ENCODE results near the gene WDR70. TPM values are rescaled to one million over a fixed set of nuclear protein-coding genes. Genes with fewer than 3 reads are reported as not detected.

Gene WDR70
- total RNA-seq, 4 donors from 2014 or later, result 30.3 to 33.6 (median 32.6) TPM

GRCh38 chr5:37710965-37711364 is 331.8 kb downstream of the WDR70 start:
- no peak for TF ChIP-seq CTCF (IDR thresholded peaks at IDR 0.05; ENCODE audit: low read depth)

GRCh38 chr5:37712750-37713149 is 333.6 kb downstream of the WDR70 start:
- no peak for TF ChIP-seq CTCF (IDR thresholded peaks at IDR 0.05; ENCODE audit: low read depth)

GRCh38 chr5:37714756-37715155 is 335.6 kb downstream of the WDR70 start:
- no peak for TF ChIP-seq CTCF (IDR thresholded peaks at IDR 0.05; ENCODE audit: low read depth)

- no peak for TF ChIP-seq CTCF (IDR thresholded peaks at IDR 0.05; ENCODE audit: low read depth)
These were observed 336.2 kb downstream of the WDR70 start for GRCh38 chr5:37715361-37715760.

GRCh38 chr5:37715992-37716391 is 336.9 kb downstream of the WDR70 start:
- TF ChIP-seq CTCF (IDR thresholded peaks at IDR 0.05; ENCODE audit: low read depth), result no peak

- TF ChIP-seq CTCF (IDR thresholded peaks at IDR 0.05; ENCODE audit: low read depth), result no peak
These were observed 337.3 kb downstream of the WDR70 start for GRCh38 chr5:37716405-37716804.

- no peak for TF ChIP-seq CTCF (IDR thresholded peaks at IDR 0.05; ENCODE audit: low read depth)
These were observed 338.1 kb downstream of the WDR70 start for GRCh38 chr5:37717276-37717612.

Data from subcutaneous adipose tissue (tissue), 4 donors.